WTC11 (cell line): ENCODE data around the gene NES. TPM values are rescaled to one million over a fixed set of nuclear protein-coding genes. Genes with fewer than 3 reads are reported as not detected.

ENCODE experiments used
- ATAC-seq: fragments of 200-7000 bp; cut with Tn5 transposase; 2 replicates; pipeline ENCODE4 v1.10.0; 2021; ENCODE audit warnings: mild to moderate bottlenecking, moderate library complexity
- CTCF ChIA-PET: fragments of 300-600 bp; sonication (Branson Sonifier 250); formaldehyde crosslinking; loops from one replicate; lab custom pipeline; 2021; ENCODE audit warnings: antibody characterized with exemption; lab: Charles Lee
- POLR2A ChIA-PET: fragments of 350-600 bp; sonication (Branson Sonifier 250); formaldehyde crosslinking; loops from one replicate; lab custom pipeline; 2021; ENCODE audit warnings: antibody characterized with exemption; lab: Charles Lee
- DNase-seq: peaks from one replicate; pipeline ENCODE4 v3.0.0; 2021; ENCODE audit warnings: low spot score
- H3K27ac Mint-ChIP-seq: 2 replicates; pipeline ENCODE4 v1.8.0; 2021; ENCODE audit warnings: mixed read lengths
- H3K27me3 Mint-ChIP-seq: 2 replicates; pipeline ENCODE4 v1.8.0; 2021; ENCODE audit warnings: low read depth, mild to moderate bottlenecking, moderate library complexity, mixed read lengths
- H3K36me3 Mint-ChIP-seq: 2 replicates; pipeline ENCODE4 v1.8.0; 2021; ENCODE audit warnings: mixed read lengths
- H3K4me1 Mint-ChIP-seq: 2 replicates; pipeline ENCODE4 v1.8.0; 2022; ENCODE audit warnings: mixed read lengths
- H3K4me3 Mint-ChIP-seq: 2 replicates; pipeline ENCODE4 v1.8.0; 2021; ENCODE audit warnings: mild to moderate bottlenecking, moderate library complexity, mixed read lengths
- H3K9me3 Mint-ChIP-seq: 2 replicates; pipeline ENCODE4 v1.8.0; 2021; ENCODE audit warnings: mixed read lengths
- MXD4 ChIP-seq: fragments of 250-450 bp; sonication (Bioruptor Pico); IDR thresholded peaks from 2 replicates; pipeline ENCODE4 v1.8.0; 2021; ENCODE audit warnings: mild to moderate bottlenecking, moderate library complexity, borderline replicate concordance
- NR2C2 ChIP-seq: sonication (generic); formaldehyde crosslinking; IDR thresholded peaks from 2 replicates; pipeline ENCODE4 v1.8.0; 2022; ENCODE audit warnings: mild to moderate bottlenecking, missing genetic modification reagents
- STAT6 ChIP-seq: sonication (generic); formaldehyde crosslinking; conservative IDR thresholded peaks from 2 replicates; pipeline ENCODE4 v1.8.1; 2023; ENCODE audit warnings: mild to moderate bottlenecking, low read depth, missing genetic modification reagents, moderate library complexity
- TCF7 ChIP-seq: sonication (generic); formaldehyde crosslinking; IDR thresholded peaks from 2 replicates; pipeline ENCODE4 v1.8.0; 2022; ENCODE audit warnings: mild to moderate bottlenecking, low read depth, missing genetic modification reagents, moderate library complexity
- TEAD4 ChIP-seq: sonication (generic); formaldehyde crosslinking; IDR thresholded peaks from 2 replicates; pipeline ENCODE4 v1.8.0; 2022; ENCODE audit warnings: mild to moderate bottlenecking, missing genetic modification reagents
- USF1 ChIP-seq: sonication (generic); formaldehyde crosslinking; IDR thresholded peaks from 2 replicates; pipeline ENCODE4 v1.8.0; 2022; ENCODE audit warnings: mild to moderate bottlenecking, missing genetic modification reagents
- ZNF138 ChIP-seq: sonication (generic); formaldehyde crosslinking; conservative IDR thresholded peaks from 2 replicates; pipeline ENCODE4 v1.8.1; 2022; ENCODE audit warnings: mild to moderate bottlenecking, moderate library complexity, missing genetic modification reagents
- ZNF263 ChIP-seq: sonication (generic); formaldehyde crosslinking; IDR thresholded peaks from 2 replicates; pipeline ENCODE4 v1.8.1; 2022; ENCODE audit warnings: low read depth, mild to moderate bottlenecking, moderate library complexity, missing genetic modification reagents
- ZNF396 ChIP-seq: fragments of 250-450 bp; sonication (Bioruptor Pico); IDR thresholded peaks from 2 replicates; pipeline ENCODE4 v1.8.0; 2021; ENCODE audit warnings: mild to moderate bottlenecking, moderate library complexity, borderline replicate concordance
- ZNF671 ChIP-seq: fragments of 250-450 bp; sonication (Bioruptor Pico); IDR thresholded peaks from 2 replicates; pipeline ENCODE4 v1.8.0; 2021; ENCODE audit warnings: mild to moderate bottlenecking
- total RNA-seq: library from RNA; stranded (reverse); gene quantifications from 3 replicates; pipeline ENCODE4 v1.2.3, GENCODE V29; 2021
- TF ChIP-seq, protein P1 (sequence below): fragments of 250-450 bp; sonication (Bioruptor Pico); IDR thresholded peaks from 2 replicates; pipeline ENCODE4 v1.9.0; 2021; ENCODE audit warnings: moderate library complexity, mild to moderate bottlenecking, inconsistent platforms, borderline replicate concordance
- TF ChIP-seq, protein P2 (sequence below): sonication (generic); formaldehyde crosslinking; IDR thresholded peaks from 2 replicates; pipeline ENCODE4 v1.8.1; 2022; ENCODE audit warnings: low read depth, missing genetic modification reagents, borderline replicate concordance

The NES gene
- total RNA-seq, 1 experiment from 2014 or later = 127 TPM

DNA sequence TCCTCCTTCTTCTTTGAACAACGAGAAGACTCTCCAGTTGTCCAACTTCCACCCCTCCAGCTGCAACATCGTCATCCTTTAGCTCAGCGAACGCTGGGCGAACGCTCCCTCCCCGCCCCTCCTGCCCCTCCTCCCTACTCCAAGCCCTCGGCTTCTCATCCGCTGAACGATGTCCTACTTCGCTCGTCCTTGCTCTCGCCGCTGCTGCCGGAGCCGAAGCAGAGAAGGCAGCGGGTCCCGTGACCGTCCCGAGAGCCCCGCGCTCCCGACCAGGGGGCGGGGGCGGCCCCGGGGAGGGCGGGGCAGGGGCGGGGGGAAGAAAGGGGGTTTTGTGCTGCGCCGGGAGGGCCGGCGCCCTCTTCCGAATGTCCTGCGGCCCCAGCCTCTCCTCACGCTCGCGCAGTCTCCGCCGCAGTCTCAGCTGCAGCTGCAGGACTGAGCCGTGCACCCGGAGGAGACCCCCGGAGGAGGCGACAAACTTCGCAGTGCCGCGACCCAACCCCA is 35.4 kb downstream of the NES start, which contains the start of gene BCAN (continued):
- TF ChIP-seq USF1 = peak; percentile 38; the same call in 1 of the 2 replicates
- TF ChIP-seq NR2C2 (CRISPR knock-in tag) = no peak
- TF ChIP-seq TEAD4 (CRISPR knock-in tag) = no peak

- Mint-ChIP-seq H3K9me3 (no peaks in the 10 kb centered on the region), H3K4me3 (peak overlapping the region; percentile 70), H3K27ac (no peak overlapping the region), H3K27me3 (peaks cover 92% of the 10 kb centered on the region), H3K36me3 (no peaks in the 10 kb centered on the region), H3K4me1 (peaks cover 30% of the 10 kb centered on the region)
- ATAC-seq (no peak), DNase-seq (no peak)
- ChIA-PET CTCF (interaction anchor here (0.6 to 12.1 kb wide), 16 partner anchors 10 to 255 kb away, joined by 3 to 180 read pairs (median 6); partner anchors contain the start of genes HAPLN2 and NES), POLR2A (interaction anchor here (1.0 to 2.7 kb wide), 3 partner anchors 20 to 49 kb away, joined by 3 to 7 read pairs (median 4); no protein-coding TSS in a partner anchor)
- no peak for TF ChIP-seq TCF7 (CRISPR knock-in tag)
- TF ChIP-seq ZNF263 (CRISPR knock-in tag) = peak; percentile 78; the same call in 1 of the 2 replicates
- TF ChIP-seq, protein P1, sequence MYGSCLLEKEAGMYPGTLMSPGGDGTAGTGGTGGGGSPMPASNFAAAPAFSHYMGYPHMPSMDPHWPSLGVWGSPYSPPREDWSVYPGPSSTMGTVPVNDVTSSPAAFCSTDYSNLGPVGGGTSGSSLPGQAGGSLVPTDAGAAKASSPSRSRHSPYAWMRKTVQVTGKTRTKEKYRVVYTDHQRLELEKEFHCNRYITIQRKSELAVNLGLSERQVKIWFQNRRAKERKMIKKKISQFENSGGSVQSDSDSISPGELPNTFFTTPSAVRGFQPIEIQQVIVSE = no peak
- TF ChIP-seq, protein P2, sequence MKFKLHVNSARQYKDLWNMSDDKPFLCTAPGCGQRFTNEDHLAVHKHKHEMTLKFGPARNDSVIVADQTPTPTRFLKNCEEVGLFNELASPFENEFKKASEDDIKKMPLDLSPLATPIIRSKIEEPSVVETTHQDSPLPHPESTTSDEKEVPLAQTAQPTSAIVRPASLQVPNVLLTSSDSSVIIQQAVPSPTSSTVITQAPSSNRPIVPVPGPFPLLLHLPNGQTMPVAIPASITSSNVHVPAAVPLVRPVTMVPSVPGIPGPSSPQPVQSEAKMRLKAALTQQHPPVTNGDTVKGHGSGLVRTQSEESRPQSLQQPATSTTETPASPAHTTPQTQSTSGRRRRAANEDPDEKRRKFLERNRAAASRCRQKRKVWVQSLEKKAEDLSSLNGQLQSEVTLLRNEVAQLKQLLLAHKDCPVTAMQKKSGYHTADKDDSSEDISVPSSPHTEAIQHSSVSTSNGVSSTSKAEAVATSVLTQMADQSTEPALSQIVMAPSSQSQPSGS (CRISPR knock-in tag) = no peak
Observed at GRCh38 chr1:156640842-156641706, 36.1 kb downstream of the NES start.

GRCh38 chr1:156639601-156640101 is 37.6 kb downstream of the NES start:
- no peaks in the 10 kb centered on the region for H3K36me3 Mint-ChIP-seq
- no peaks in the 10 kb centered on the region for H3K9me3 Mint-ChIP-seq
- H3K4me1 Mint-ChIP-seq = peaks cover 28% of the 10 kb centered on the region
- no peak overlapping the region for H3K27ac Mint-ChIP-seq
- CTCF ChIA-PET = interaction anchor here (0.9 to 12.1 kb wide), 5 partner anchors 9 to 50 kb away, joined by 3 to 180 read pairs (median 3); partner anchors contain the start of gene HAPLN2
- ATAC-seq = no peak
- POLR2A ChIA-PET = no interaction called here
- TF ChIP-seq ZNF138 (no peak), STAT6 (CRISPR knock-in tag) (no peak), ZNF671 (CRISPR knock-in tag) (no peak), ZNF396 (CRISPR knock-in tag) (no peak), MXD4 (no peak)
- H3K4me3 Mint-ChIP-seq = no peak overlapping the region
- DNase-seq = no peak
- peaks cover 82% of the 10 kb centered on the region for H3K27me3 Mint-ChIP-seq
